ES-I3 (cell line): ENCODE measurements around the gene ANKRD34A.
"Not testable (repeated sequence)": the region's sequence is repeated elsewhere in the genome, so short reads cannot be mapped to it uniquely, and the experiment has no call there.

ENCODE experiments used
- H3K36me3 ChIP-seq: 2 replicates; pipeline ENCODE4 v1.6.1; 2013; ENCODE audit warnings: mild to moderate bottlenecking, low read length, control low read depth, moderate library complexity; ENCODE audit not compliant: insufficient read depth
- H3K4me1 ChIP-seq: 2 replicates; pipeline ENCODE4 v1.6.1; 2013; ENCODE audit warnings: mild to moderate bottlenecking, control low read depth, low read length; ENCODE audit not compliant: insufficient read depth
- H3K9ac ChIP-seq: 2 replicates; pipeline ENCODE4 v1.6.1; 2013; ENCODE audit warnings: low read depth, mild to moderate bottlenecking, low read length, moderate library complexity
- H3K9me3 ChIP-seq: 2 replicates; pipeline ENCODE4 v1.6.1; 2013; ENCODE audit warnings: mild to moderate bottlenecking, low read length, moderate library complexity; ENCODE audit not compliant: control insufficient read depth, insufficient read depth

Gene ANKRD34A

GRCh38 chr1:145927063-145927886 is 37.1 kb downstream of the ANKRD34A start, which contains the start of gene RBM8A:
Gene RBM8A (minus strand): TSS chr1:145927484. CDS start chr1:145927426, 58 bp downstream.
- Histone ChIP-seq H3K9me3 (no peaks in the 10 kb centered on the region), H3K4me1 (peaks cover 8% of the 10 kb centered on the region), H3K36me3 (peaks cover 15% of the 10 kb centered on the region), H3K9ac (peak within 1 kb of the TSS; percentile 94)

- H3K4me1 ChIP-seq, result peaks cover 6% of the 10 kb centered on the region
- no peaks in the 10 kb centered on the region for H3K9me3 ChIP-seq
- H3K36me3 ChIP-seq, result peaks cover 15% of the 10 kb centered on the region
- peak overlapping the region; percentile 94 for H3K9ac ChIP-seq
These were observed 37.7 kb downstream of the ANKRD34A start for GRCh38 chr1:145926686-145927062.

GRCh38 chr1:145922266-145922665 is 42.1 kb downstream of the ANKRD34A start:
- Histone ChIP-seq H3K4me1 (peaks cover 6% of the 10 kb centered on the region), H3K9me3 (no peaks in the 10 kb centered on the region), H3K36me3 (peaks cover 15% of the 10 kb centered on the region), H3K9ac (no peak overlapping the region)

- H3K9ac ChIP-seq, result peak overlapping the region; percentile 67; the same call in 1 of the 2 replicates
- not testable (repeated sequence) for H3K9me3 ChIP-seq, H3K4me1 ChIP-seq, H3K36me3 ChIP-seq
These were observed 44.1 kb downstream of the ANKRD34A start for GRCh38 chr1:145920297-145920696.

GRCh38 chr1:145918992-145919939 is 45.1 kb downstream of the ANKRD34A start:
- peaks cover 5% of the 10 kb centered on the region; the same call in 1 of the 2 replicates for H3K36me3 ChIP-seq
- no peaks in the 10 kb centered on the region; the same call in 1 of the 2 replicates for H3K4me1 ChIP-seq
- no peaks in the 10 kb centered on the region for H3K9me3 ChIP-seq
- H3K9ac ChIP-seq, result peak overlapping the region; percentile 67

GRCh38 chr1:145918144-145918991 is 46.0 kb downstream of the ANKRD34A start, which contains the start of gene PEX11B:
Gene PEX11B (minus strand): TSS chr1:145918717. CDS start chr1:145918688, 29 bp downstream.
- Histone ChIP-seq H3K9me3 (no peaks in the 10 kb centered on the region), H3K4me1 (no peaks in the 10 kb centered on the region; the same call in 1 of the 2 replicates)

GRCh38 chr1:145917595-145917994 is 46.8 kb downstream of the ANKRD34A start:
- Histone ChIP-seq H3K9me3 (no peaks in the 10 kb centered on the region), H3K9ac (peak overlapping the region; percentile 67; the same call in 1 of the 2 replicates), H3K4me1 (no peaks in the 10 kb centered on the region; the same call in 1 of the 2 replicates), H3K36me3 (no peaks in the 10 kb centered on the region)

More at GRCh38 chr1:145918144-145918991, 46.0 kb downstream of the ANKRD34A start, which contains the start of gene PEX11B:
- Histone ChIP-seq H3K36me3 (peaks cover 4% of the 10 kb centered on the region; the same call in 1 of the 2 replicates), H3K9ac (peak within 1 kb of the TSS; percentile 67)

GRCh38 chr1:145916745-145917144 is 47.6 kb downstream of the ANKRD34A start:
- Histone ChIP-seq H3K36me3 (no peaks in the 10 kb centered on the region), H3K9me3 (no peaks in the 10 kb centered on the region), H3K9ac (no peak overlapping the region)

GRCh38 chr1:145912128-145912641 is 52.2 kb downstream of the ANKRD34A start:
- Histone ChIP-seq H3K9me3 (no peaks in the 10 kb centered on the region), H3K4me1 (peaks cover 7% of the 10 kb centered on the region; the same call in 1 of the 2 replicates), H3K36me3 (no peaks in the 10 kb centered on the region; the same call in 1 of the 2 replicates), H3K9ac (no peak overlapping the region)

More at GRCh38 chr1:145916745-145917144, 47.6 kb downstream of the ANKRD34A start:
- no peaks in the 10 kb centered on the region; the same call in 1 of the 2 replicates for H3K4me1 ChIP-seq
